Measurements from ENCODE around the gene IL12RB2. TPM values are rescaled to one million over a fixed set of nuclear protein-coding genes. Genes with fewer than 3 reads are reported as not detected.
A peak's percentile ranks its signal among the peaks of the same experiment; 100 is the strongest.

Gene IL12RB2, protein sequence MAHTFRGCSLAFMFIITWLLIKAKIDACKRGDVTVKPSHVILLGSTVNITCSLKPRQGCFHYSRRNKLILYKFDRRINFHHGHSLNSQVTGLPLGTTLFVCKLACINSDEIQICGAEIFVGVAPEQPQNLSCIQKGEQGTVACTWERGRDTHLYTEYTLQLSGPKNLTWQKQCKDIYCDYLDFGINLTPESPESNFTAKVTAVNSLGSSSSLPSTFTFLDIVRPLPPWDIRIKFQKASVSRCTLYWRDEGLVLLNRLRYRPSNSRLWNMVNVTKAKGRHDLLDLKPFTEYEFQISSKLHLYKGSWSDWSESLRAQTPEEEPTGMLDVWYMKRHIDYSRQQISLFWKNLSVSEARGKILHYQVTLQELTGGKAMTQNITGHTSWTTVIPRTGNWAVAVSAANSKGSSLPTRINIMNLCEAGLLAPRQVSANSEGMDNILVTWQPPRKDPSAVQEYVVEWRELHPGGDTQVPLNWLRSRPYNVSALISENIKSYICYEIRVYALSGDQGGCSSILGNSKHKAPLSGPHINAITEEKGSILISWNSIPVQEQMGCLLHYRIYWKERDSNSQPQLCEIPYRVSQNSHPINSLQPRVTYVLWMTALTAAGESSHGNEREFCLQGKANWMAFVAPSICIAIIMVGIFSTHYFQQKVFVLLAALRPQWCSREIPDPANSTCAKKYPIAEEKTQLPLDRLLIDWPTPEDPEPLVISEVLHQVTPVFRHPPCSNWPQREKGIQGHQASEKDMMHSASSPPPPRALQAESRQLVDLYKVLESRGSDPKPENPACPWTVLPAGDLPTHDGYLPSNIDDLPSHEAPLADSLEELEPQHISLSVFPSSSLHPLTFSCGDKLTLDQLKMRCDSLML
- not detected in 2 replicates for total RNA-seq

DNA sequence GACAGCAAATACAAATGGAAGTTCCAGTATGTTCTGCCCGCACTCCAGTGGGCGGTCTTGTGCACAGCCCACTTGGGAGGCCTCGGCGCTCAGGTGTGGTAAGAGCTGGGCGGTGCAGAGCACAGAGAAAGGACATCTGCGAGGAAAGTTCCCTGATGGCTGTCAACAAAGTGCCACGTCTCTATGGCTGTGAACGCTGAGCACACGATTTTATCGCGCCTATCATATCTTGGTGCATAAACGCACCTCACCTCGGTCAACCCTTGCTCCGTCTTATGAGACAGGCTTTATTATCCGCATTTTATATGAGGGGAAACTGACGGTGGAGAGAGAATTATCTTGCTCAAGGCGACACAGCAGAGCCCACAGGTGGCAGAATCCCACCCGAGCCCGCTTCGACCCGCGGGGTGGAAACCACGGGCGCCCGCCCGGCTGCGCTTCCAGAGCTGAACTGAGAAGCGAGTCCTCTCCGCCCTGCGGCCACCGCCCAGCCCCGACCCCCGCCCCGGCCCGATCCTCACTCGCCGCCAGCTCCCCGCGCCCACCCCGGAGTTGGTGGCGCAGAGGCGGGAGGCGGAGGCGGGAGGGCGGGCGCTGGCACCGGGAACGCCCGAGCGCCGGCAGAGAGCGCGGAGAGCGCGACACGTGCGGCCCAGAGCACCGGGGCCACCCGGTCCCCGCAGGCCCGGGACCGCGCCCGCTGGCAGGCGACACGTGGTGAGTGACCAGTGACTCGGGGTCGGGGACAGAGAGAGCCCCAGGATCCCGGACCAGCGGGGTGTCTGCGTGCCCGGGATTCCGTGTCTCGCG, at the start of gene IL12RB2:
Gene IL12RB2, plus strand, starts transcription at position 623 of the 810 bp plus-strand sequence. CDS start 12,496 bp downstream, outside the sequence.
- DNase-seq (ENCODE audit: low read depth in 2 of 2) = peak in 1 of 2 donors; percentile 3

DNA sequence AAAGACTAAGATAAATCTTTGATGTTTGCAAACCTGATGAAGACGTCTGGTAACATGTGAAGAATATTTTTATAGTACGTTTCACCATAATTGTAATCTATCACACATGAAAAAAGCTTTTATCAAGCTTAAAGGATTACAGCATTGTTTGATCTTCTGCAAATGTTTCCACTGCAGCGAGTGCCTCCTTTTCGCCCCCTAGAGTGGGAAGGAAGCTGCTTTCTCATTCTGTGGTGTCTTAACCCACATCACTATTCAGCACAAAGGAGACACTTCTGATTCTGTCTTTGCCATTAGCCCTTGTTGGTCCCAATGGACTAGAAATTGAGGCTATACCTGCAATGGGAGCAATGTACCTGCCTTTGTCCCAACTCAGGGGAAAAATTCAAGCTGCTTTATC, 46.0 kb upstream of the IL12RB2 start:
- no peak for DNase-seq (ENCODE audit: low read depth in 2 of 2)

DNA sequence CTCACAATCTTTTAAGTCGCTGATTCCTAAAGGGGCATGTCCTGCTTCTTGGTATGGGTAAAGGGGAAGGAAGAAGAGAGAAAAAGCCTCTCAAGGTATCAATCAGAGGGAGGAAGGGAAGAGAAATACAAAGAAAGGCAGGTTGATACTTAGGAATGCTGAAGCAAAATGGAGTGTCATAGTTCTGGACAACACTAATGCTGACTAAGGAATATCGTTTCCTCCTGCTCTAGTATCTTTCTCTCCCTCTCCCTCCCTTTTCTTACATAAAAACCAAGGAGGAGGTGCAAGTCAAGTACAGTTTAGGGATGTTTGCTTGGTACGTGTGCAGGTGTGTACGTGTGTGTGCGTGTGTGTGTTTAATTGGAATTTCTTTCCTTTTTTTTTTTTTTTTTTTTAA, 44.9 kb upstream of the IL12RB2 start:
- DNase-seq (ENCODE audit: low read depth in 2 of 2) = no peak

DNA sequence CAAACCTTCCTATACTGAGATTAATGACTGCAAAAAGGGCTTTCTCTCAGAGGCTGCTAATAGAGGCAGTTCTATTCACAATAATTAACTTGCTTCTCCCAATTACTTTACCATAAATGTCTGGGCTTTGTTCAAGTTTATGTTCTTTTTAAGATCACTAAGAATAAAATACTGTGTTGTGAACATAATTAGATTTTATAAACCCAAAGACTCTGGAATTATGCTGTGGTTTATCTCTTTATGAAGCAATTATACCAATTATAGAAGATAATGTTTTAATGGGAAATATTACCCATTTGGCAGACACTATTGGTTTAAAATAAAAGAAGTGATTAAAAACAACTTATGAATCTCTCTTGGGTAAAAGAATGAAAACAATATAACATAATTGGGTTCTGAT, 43.5 kb upstream of the IL12RB2 start:
- DNase-seq (ENCODE audit: low read depth in 2 of 2) = no peak

DNA sequence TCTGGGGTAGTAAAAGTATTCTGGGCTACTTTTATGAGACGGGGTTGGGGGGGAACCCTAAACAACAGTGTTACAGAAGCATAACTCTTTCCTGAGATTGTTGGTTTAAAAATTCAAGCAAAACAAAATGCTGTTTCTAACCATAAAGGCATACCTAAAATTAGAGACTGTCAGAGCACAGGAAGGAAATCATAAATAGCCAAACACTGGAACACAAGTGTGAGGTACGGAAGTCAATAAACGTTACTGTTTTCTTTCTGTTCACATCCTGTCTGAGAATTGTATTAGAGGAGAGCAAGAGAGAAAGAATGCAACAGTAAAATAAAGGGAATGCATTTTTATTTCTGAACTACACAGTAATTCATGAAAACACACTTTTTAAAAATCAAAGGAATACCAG, 42.8 kb upstream of the IL12RB2 start:
- peak; percentile 17 to 78 for DNase-seq (ENCODE audit: low read depth in 2 of 2)

DNA sequence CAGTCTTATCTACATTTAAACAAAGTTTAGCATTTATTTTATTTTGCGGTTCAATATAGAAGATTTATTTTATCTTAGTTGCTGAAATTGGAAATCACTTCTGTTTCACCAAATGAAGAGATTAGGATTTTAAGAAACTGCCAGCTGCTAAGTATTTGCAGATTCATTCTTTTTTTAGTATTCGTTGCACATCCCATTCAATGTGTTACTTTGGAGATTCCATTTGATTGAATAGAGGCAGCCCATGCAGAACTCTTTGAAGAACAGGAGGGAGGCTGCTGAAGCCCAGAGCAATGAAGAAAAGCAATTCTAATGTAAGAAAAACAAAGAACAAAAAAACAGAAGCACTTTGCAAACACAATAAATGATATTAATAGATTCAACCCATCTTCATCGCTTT, 38.6 kb upstream of the IL12RB2 start:
- DNase-seq (ENCODE audit: low read depth in 2 of 2) = no peak

DNA sequence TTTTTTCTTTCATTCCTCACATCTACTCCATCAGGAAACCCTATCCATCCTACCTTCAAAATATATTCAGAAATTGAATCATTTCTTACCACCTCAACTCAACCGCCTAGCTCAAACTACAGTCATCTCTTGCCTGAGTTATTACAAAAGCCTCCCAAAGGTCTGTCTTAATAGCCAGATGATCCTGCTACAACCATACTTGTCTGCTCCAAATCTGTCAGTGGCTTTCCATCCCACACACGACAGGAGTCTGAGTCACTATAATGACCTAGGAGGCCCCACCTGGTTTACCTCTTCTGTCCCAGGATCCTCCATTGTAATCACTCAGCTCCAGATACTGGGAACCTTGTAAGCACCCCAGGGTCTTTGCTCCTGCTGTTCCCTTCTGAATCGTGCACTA, 37.1 kb upstream of the IL12RB2 start:
- no peak for DNase-seq (ENCODE audit: low read depth in 2 of 2)

DNA sequence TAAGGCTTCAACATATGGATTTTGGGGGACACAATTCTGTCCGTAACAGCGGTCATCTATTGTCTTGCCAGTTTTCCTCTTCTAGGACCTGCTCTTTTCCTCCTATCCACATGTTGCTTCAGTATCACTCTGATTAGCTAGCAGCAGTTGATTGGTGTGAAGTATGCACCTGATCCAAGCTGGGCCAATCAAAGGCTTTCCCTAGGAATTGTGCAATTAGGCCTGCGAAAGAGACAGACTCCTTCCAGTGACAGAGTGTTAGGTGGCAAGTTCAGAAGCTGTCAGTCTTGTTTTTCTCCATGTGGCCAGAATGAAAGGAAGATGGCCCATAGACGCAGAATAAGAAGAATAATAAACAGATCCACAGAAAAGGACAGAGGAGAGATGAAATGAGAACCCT, 34.1 kb upstream of the IL12RB2 start:
- no peak for DNase-seq (ENCODE audit: low read depth in 2 of 2)

DNA sequence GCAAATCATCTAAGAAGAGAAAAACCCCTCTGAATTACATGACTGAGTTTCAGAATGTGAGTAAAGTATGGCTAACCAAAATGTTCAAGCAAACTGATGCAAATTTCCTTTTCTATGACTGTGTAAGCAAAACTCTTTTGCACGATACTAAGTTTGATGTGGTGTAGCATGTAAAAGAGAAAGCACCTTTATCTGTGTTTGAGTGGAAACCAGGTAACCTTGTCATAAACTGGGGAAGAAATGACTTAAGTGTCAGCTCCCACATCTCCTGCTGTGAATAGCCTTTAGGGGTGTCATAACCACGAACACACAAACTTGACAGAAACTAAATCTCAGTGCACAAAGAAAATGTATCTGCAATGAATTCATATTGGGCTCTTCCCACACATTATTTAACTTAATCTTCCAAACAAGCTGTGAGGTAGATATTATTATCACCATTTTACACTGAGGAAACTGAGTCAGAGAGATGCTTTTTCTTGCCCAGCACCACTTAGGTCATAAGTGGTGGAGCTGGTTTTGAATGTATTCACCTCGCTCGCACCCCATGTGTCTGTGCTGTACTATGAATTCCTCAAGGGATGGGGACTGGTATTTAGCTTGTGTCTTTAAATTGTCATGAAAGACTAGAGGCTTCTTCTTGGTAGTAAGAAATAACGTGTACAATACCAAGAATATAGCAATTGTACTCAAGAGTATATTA, 32.9 kb upstream of the IL12RB2 start:
- no peak for DNase-seq (ENCODE audit: low read depth in 2 of 2)

DNA sequence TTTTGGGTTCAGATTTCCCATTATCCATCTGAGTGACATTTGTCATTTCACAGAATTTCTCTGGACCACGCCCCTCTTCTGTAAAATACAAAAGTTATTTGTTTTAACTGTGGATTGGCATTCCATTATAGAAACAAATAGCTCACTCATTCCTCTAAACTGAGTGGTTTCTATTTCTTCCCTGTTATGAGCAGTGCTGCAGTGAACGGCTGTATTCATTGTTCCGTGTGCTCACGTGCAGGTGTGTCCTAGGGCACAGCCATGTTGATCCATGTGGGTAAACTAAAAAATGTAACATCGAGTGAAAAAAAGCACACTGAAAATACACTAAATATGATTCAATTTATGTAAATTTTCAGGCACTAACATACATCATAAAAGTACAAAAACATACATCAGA, 27.0 kb upstream of the IL12RB2 start:
- no peak for DNase-seq (ENCODE audit: low read depth in 2 of 2)

DNA sequence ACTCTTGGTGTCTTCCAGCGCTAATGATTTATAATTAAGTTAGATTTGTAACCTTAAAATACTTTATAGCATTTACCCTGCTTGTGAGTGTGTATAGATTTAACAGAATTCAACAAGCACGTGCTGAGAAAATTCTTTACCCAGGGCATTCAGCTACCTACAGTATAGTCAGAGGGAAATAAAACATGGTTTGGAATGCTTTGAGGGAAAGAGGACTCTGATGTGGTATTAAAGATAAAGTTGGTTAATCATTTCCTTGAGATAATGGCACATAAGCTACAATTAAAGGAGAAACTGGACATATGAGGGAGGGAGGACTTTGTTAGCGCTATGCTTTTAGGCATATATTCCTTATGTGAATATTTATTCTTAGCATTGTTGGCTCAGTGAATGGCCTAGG, 26.4 kb upstream of the IL12RB2 start:
- no peak for DNase-seq (ENCODE audit: low read depth in 2 of 2)

DNA sequence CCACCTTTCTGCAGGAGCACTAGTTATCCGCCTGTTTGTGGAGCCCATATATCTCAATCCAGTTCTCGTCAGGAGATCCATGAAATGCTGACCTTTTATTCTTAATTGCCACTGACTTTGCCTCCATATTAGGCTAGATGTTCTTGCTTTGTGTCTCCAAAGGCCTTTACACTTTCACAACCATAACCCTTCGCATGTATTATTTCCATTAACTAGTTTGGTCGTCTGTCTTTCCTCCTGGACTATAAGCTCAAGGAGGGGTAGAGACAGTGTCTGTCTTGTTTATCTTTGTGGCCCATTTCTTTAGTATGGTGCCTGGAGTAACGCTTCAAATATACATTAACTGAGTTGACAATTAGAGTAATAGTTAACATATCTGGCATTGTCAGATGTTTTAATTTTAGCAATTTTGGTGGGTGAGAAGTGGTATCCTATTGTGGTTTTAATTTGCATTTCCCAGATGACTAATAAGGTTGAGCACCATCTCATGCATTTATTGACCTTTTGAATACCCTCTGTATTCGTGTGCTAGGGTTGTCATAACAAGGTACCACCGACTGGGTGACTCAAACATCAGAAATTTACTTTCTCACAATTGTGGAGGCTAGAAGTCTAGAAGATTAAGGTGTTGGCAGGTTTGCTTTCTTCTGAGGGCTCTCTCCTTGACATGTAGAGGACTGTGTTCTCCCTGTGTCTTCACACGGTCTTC, 21.7 kb upstream of the IL12RB2 start:
- no peak for DNase-seq (ENCODE audit: low read depth in 2 of 2)

DNA sequence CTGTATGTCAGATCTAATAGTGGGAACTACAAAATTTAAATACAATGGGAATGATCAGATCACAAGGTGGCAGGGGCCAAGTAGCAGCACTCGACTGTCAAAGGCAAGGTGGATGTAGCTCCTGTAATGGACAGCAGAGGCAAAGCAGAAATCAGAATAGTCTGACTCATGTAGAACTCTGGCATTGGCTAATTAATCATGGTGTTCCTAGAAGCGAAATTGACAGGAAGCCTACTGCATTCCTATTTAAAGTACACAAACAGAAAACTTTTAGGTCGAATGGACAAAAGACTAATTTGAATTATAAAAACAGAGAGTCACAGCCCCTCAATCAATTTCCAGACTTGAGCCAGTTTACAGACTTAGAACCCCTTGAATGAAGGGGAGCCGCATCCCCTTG, 17.4 kb upstream of the IL12RB2 start:
- peak in 1 of 2 donors; percentile 16 for DNase-seq (ENCODE audit: low read depth in 2 of 2)

DNA sequence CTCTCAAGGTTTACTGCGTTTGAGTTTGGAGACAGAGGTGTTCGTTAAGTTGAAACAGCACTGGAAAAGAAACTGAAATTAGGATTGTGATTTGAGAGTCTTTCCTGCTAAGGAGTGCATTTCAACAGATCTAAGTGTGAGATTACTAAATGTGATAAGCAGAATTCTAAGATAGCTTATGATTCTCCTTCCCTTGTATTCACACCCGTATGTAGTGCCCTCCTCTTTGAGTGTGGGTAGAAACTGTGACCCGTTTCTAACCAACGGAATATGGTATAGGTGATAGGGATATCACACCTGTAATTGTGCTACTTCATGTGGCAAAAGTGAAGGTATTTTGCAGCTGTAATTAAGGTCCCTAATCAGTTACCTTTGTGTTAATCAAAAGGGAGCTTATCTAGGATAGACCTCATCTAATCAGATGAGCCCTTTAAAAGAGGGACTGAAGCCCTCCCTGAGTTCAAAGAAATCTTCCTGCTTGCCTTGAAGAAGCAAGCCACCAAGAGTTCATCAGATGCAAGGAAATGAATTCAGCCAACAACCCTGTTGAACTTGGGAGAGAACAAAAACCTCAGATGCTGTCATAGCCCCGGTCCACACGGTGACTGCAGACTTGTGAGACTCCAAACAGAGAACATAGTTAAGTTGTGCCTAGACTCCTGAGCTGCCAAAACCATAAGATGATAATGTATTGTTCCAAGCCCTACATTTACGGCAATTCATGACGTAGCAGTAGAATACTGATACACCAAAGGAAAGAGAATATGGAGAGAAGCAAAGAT, 12.6 kb upstream of the IL12RB2 start:
- DNase-seq (ENCODE audit: low read depth in 2 of 2) = no peak

DNA sequence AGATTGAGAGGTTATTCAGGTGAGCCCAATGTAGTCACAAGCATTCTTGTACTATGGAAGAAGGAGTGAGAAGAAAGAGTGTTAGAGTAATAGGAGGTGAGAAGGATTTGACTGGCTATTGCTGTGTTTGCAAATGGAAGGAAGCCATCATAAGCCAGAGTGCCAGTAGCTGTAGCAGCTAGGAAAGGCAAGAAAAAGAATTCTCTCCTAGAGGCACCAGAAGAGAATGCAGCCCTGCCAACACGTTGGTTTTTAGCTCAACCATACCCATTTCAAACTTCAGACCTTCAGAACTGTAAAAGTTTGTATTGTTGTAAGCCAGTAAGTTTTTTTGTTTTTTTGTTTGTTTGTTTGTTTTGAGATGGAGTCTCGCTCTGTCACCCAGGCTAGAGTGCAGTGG, 8.9 kb upstream of the IL12RB2 start:
- DNase-seq (ENCODE audit: low read depth in 2 of 2) = no peak

DNA sequence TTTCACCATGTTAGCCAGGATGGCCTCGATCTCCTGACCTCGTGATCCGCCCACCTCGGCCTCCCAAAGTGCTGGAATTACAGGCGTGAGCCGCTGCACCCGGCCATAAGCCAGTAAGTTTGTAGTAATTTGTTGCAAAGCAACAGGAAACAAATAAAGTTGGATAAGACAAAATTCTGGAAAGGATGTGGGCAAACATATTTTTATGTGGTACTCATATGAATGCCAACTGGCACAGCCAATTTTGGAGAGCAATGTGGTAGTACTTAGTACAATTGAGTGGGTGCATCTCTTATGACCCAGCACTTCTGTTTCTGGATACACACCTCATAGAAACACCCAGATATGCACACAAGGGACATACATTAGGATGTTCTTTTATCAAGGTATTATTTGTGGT, 8.4 kb upstream of the IL12RB2 start:
- no peak for DNase-seq (ENCODE audit: low read depth in 2 of 2)

DNA sequence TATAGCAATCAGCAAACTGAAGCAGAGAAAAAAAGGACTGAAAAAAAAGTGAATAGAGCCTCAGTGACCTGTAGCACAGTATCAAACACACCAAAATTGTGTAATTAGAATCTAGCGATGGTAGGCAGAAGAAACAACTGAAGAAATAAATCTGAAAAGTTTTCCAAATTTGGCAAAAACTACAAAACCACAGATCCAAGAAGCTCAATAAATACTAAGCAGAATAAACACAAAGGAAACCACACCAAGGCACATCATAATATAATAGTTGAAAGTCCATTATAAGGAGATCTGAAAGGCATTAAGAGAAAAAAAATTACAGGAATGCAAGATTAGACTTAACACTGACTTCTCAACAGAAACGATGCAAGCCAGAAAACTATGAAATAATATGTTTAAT, 7.1 kb upstream of the IL12RB2 start:
- DNase-seq (ENCODE audit: low read depth in 2 of 2) = no peak

DNA sequence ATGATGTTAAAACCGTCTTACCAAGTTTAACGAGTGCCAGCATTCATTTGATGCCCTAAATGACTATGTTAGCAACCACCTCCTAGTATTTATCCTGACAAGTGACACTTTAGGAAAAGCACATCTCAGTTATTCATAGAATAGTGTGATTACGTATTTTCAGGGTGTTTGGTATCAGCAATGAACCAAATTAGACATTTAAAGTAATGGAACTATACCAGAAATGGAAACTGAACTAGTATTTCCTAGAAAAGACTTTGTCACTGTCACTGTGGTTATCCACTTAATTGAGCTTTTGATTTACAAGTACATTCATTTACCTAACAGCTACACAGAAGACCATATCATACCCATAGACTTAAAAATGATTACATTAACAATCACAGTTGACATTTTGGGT, 3.6 kb upstream of the IL12RB2 start:
- DNase-seq (ENCODE audit: low read depth in 2 of 2) = no peak

DNA sequence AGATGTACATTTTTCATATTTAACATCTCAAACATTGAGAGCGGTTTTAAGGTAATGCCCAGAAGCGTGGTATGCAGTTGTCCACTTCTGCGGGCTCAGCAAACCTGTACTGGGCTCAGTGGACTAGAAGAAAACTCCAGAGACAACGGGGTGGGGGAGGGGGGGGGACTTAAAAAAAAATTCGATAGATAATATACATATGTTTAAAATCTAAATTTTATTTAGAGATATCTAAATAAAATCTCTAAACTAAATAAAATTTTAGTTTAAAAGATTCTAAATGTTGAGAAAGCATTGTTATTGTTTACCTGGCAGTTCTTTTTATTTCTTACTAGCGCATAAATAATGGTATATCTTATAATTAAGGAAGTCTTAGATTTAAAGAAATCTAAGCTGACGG, 1.1 kb upstream of the IL12RB2 start:
- no peak for DNase-seq (ENCODE audit: low read depth in 2 of 2)

DNA sequence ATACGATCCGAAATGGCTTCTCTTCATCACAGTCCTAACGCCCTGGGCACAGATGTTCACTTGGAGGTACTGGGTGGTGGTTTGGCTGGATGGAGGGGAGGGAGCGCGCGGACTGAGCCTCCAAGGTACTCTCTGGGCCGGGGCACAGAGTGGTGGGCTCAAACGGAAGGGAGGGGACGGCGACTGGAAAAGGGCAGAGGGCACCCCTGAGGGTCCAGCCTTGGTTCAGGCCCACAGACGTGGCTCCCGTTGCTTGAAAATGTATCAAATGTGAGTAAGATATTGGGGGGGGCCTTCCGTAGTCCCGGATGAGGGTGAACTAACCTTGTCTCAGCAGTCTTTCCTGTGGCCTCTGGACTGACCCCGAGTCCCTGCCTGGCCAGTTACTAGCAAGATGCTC, 463 bp downstream of the IL12RB2 start:
- DNase-seq (ENCODE audit: low read depth in 2 of 2) = no peak

Data from lung microvascular endothelial cell (primary cell).